GM18868 (cell line): ENCODE measurements around the gene BRWD1.
"Not testable (repeated sequence)": the region's sequence is repeated elsewhere in the genome, so short reads cannot be mapped to it uniquely, and the experiment has no call there.

Source experiments
- ATAC-seq: cut with Tn5 transposase; IDR thresholded peaks from one replicate; pipeline ENCODE4 v1.9.1; 2021; ENCODE audit warnings: mild to moderate bottlenecking, moderate library complexity; ENCODE audit not compliant: unreplicated experiment

BRWD1 gene

GRCh38 chr21:39176271-39176709, 137.1 kb downstream of the BRWD1 start:
- ATAC-seq: no peak

DNA sequence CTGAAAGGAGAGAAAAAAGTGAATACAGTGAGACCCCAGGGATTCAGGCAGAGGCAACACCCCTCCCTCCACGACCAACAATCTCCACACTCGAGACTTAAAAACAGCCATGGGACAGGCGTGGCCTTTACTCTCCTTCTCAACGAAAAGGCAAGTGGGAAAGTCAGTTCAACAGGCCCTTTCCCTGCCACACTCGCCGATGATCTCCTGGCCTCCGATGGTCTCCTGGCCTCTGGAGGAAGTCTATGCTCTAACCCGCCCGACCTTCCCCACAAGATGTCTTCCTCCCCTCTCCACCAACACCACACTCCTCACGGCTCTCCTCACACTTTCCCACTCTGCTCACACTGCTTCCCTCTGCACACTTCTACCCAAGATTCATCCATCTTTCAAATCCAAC, 137.8 kb downstream of the BRWD1 start:
- ATAC-seq: no peak

DNA sequence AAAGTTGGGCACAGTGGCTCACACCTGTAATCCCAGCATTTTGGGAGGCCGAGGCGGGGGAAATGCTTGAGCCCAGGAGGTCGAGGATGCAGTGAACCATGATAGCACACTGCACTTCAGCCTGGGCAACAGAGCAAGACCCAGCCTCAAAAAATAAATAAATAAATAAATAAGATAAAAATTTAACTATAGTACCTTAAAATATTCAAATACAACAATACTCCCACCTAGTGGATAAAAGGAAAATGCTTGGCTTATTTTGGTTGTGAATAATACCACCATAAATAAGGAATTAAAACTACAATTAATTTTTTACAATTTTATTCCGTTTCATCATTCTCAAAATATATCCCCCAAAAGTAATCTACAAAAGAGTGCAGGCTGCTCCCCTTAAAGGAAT, 138.3 kb downstream of the BRWD1 start:
- no peak for ATAC-seq

- ATAC-seq: no peak
Observed at GRCh38 chr21:39173716-39174680, 139.4 kb downstream of the BRWD1 start.

GRCh38 chr21:39169906-39170305, 143.5 kb downstream of the BRWD1 start:
- ATAC-seq: no peak

DNA sequence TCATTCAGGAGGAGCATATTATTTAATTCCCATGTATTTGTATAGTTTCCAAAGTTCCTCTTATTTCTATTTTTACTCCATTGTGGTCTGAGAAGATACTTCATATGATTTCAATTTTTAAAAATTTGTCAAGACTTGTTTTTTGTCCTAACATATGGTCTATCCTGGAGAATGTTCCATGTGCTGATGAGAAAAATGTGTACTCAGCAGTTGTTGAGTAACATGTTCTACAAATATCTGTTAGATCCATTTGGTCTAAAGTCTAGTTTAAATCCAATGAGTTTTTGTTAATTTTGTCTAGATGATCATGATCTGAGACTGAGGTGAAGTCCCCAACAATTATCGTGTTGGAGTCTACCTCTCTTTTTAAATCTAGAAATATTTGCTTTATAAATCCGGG, 144.6 kb downstream of the BRWD1 start:
- ATAC-seq: no peak

- no peak for ATAC-seq
Observed at GRCh38 chr21:39164523-39164922, 148.9 kb downstream of the BRWD1 start.

DNA sequence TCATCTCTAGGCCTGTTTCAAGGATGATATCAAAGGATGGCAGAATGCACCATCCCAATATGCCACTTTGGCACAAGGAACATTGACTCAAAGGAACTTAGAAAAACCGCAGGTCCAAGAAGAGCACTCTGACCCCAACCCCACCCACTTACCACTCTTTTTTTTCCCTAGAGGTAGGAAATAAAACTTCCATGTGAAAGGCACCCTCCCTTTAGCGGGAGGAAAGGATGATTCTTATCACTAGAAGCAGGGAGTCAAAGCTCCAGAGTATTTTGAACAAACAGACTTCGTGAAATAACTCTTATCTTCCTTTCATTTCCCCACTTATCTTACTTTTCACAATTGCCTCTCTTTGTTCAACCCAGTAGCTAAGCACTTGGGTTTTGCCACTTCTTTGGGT, 152.4 kb downstream of the BRWD1 start:
- ATAC-seq: no peak

GRCh38 chr21:39159342-39160063, 153.9 kb downstream of the BRWD1 start:
- no peak for ATAC-seq

DNA sequence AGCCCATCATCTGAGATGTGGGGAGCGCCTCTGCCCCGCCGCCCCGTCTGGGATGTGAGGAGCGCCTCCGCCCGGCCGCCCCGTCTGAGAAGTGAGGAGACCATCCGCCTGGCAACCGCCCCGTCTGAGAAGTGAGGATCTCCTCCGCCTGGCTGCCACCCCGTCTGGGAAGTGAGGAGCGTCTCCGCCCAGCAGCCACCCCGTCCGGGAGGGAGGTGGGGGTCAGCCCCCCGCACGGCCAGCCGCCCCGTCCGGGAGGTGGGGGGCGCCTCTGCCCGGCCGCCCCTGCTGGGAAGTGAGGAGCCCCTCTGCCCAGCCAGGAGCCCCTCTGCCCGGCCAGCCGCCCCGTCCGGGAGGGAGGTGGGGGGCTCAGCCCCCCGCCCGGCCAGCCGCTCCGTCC, 156.2 kb downstream of the BRWD1 start:
- not testable (repeated sequence) for ATAC-seq

- no peak for ATAC-seq
Observed at GRCh38 chr21:39156024-39156423, 157.4 kb downstream of the BRWD1 start.

GRCh38 chr21:39155578-39155977, 157.9 kb downstream of the BRWD1 start:
- no peak for ATAC-seq

DNA sequence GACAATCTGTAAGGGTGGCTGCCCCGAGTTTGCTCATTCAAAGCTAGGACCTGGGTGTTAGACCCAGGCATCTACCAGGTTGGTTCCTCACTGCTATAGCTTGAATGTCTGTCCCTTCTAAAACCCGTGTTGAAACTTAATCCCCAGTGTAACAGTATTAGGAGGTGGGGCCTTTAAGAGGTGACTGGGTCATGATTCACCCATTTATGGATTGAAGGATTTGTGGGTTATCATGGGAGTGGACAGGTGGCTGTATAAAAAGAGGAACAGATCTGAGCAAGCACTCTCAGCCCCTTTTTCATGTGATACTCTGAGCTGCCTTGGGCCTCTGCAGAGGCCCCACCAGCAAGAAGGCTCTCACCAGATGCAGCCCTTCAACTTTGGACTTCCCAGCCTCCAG, 159.6 kb downstream of the BRWD1 start:
- ATAC-seq: no peak

DNA sequence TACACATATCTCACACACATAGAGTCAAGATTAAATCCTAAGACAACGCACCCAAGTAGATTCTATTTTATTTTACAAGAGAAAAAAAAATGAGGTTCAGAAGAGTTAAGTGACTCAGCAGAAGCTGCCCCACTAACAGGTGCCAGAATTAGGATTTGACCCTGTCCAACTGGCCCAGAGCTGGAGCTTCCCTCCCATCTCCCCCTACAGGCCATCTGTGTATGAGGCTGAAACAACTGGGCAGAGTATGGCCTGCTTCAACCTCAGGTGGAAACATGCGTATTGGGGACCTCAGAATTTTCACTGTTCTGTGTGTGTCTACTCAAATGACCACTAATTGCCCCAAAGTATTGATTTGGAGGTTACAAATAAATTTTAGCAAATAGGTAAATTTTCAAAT, 160.1 kb downstream of the BRWD1 start:
- no peak for ATAC-seq

DNA sequence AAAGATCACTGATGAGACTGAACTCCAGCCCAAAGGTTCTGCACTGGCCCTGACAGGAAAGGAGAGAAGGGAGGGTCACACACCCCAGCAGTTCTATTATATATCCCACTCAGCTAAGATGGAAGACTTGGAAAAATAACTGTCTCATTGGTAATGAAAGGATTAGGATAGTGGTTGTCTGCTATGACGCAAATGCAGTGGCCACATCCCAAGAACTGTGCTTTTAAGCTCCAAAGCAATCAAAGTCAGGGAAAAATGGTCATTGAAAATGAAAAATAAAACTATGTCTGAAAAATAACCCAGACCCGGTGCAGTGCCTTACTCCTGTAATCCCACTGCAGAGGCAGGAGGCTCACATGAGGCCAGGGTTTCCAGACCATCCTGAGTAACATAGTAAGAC, 161.2 kb downstream of the BRWD1 start:
- no peak for ATAC-seq

GRCh38 chr21:39150877-39151276, 162.6 kb downstream of the BRWD1 start:
- no peak for ATAC-seq

GRCh38 chr21:39150316-39150715, 163.1 kb downstream of the BRWD1 start:
- no peak for ATAC-seq

- ATAC-seq: no peak
Observed at GRCh38 chr21:39149882-39150281, 163.6 kb downstream of the BRWD1 start.

DNA sequence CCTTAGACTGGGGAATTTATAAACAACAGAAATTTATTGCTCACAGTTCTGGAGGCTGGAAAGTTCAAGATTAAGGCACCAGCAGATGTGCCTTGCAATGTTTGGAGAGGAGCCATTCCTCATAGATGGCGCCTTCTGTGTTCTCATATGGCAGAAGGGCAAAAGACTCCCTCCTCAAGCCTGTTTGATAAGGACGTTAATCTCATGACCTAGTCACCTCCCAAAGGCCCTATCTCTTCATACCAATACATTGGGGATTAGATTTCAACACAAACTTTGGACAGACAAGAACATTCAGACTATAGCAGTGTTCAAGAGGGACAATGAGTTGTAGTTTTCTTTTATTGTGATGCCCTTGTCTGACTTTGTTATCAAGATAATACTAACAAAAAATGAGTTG, 164.5 kb downstream of the BRWD1 start:
- no peak for ATAC-seq

- ATAC-seq: no peak
Observed at GRCh38 chr21:39144191-39144590, 169.2 kb downstream of the BRWD1 start.

DNA sequence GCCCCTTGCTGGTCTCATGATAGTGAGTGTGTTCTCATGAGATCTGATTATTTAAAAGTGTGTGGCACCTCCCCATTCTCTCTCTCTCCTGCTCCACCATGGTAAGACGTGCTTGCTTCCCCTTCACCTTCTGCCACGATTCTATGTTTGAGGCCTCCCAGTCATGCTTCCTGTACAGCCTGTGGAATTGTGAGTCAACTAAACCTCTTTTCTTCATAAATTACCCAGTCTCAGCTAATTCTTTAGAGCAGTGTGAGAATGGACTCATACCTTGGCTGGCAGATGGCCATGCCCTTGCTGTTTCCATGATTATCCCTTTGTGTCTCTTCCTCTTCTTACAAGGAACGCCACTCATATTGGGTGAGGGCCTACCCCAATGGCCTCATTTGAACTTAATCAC, 170.5 kb downstream of the BRWD1 start:
- ATAC-seq: no peak

GRCh38 chr21:39141502-39141901, 171.9 kb downstream of the BRWD1 start:
- no peak for ATAC-seq
